CD4-positive, CD25-positive, alpha-beta regulatory T cell (primary cell): Measurements from ENCODE around the gene NOL4L. TPM values are rescaled to one million over a fixed set of nuclear protein-coding genes. Genes with fewer than 3 reads are reported as not detected.

Source experiments
- ATAC-seq, 2 donors: fragments of 150-1000 bp; cut with Tn5 transposase; one replicate each; pipeline ENCODE4 v1.10.0; 2021; ENCODE audit warnings: low read depth in 2 of 2, moderate number of reproducible peaks in 2 of 2, moderate library complexity in 1 of 2
- DNase-seq, 3 donors: peaks; one replicate each; pipeline versions ENCODE4 v3.0.0 to v3.0.0-alpha.2; 2012 to 2022; ENCODE audit warnings: mixed read lengths in 1 of 3
- H3K27ac ChIP-seq: one replicate; pipeline ENCODE4 v1.7.0; 2013; ENCODE audit warnings: mild to moderate bottlenecking, low read length; ENCODE audit not compliant: insufficient read depth, poor library complexity, severe bottlenecking
- H3K27me3 ChIP-seq: one replicate; pipeline ENCODE4 v1.7.0; 2013; ENCODE audit warnings: low read length; ENCODE audit not compliant: control insufficient read depth, insufficient read depth
- H3K36me3 ChIP-seq: one replicate; pipeline ENCODE4 v1.7.0; 2013; ENCODE audit warnings: mild to moderate bottlenecking, low read length, moderate library complexity; ENCODE audit not compliant: control insufficient read depth, insufficient read depth
- H3K4me1 ChIP-seq: 2 replicates; pipeline ENCODE4 v1.7.0; 2013; ENCODE audit warnings: mild to moderate bottlenecking, low read length; ENCODE audit not compliant: insufficient read depth, control insufficient read depth, poor library complexity, severe bottlenecking
- H3K4me3 ChIP-seq: one replicate; pipeline ENCODE4 v1.7.0; 2013; ENCODE audit warnings: low read depth, mild to moderate bottlenecking, low read length, moderate library complexity
- H3K9me3 ChIP-seq, 2 experiments: 1 replicate in 1 of 2; 2 replicates in 1 of 2; pipeline ENCODE4 v1.7.0; 2013; ENCODE audit warnings: low read length in 2 of 2, mild to moderate bottlenecking in 1 of 2, moderate library complexity in 1 of 2; ENCODE audit not compliant: control insufficient read depth in 2 of 2
- H3K27ac Mint-ChIP-seq, 3 donors: one replicate each; pipeline ENCODE4 v1.8.0; 2020 to 2022; ENCODE audit warnings: mild to moderate bottlenecking in 3 of 3, mixed read lengths in 3 of 3, moderate library complexity in 2 of 3
- H3K27me3 Mint-ChIP-seq: one replicate; pipeline ENCODE4 v1.8.0; 2022; ENCODE audit warnings: mild to moderate bottlenecking, mixed read lengths
- H3K36me3 Mint-ChIP-seq: one replicate; pipeline ENCODE4 v1.8.0; 2020; ENCODE audit warnings: mixed read lengths
- H3K4me1 Mint-ChIP-seq, 4 donors: one replicate each; pipeline ENCODE4 v1.8.0; 2020 to 2022; ENCODE audit warnings: mixed read lengths in 4 of 4, mild to moderate bottlenecking in 1 of 4
- H3K4me3 Mint-ChIP-seq, 4 donors: one replicate each; pipeline ENCODE4 v1.8.0; 2020 to 2022; ENCODE audit warnings: mild to moderate bottlenecking in 4 of 4, mixed read lengths in 4 of 4, moderate library complexity in 3 of 4
- H3K9me3 Mint-ChIP-seq, 7 donors: one replicate each; pipeline ENCODE4 v1.8.0; 2020 to 2022; ENCODE audit warnings: mixed read lengths in 7 of 7, mild to moderate bottlenecking in 3 of 7, moderate library complexity in 2 of 7
- polyA plus RNA-seq, 4 donors: library from polyadenylated mRNA; unstranded; fragments of 300-500 nt; fragmentation: Illumina TruSeq; gene quantifications; one replicate each; pipeline ENCODE4 v1.2.3, GENCODE V29; 2021
- total RNA-seq: library from RNA; stranded (reverse); gene quantifications from one replicate; pipeline ENCODE4 v1.2.3, GENCODE V29; 2022

Gene NOL4L
- total and polyA plus RNA-seq, 5 donors from 2014 or later: 7.1 to 84.8 (median 10.8) TPM

DNA sequence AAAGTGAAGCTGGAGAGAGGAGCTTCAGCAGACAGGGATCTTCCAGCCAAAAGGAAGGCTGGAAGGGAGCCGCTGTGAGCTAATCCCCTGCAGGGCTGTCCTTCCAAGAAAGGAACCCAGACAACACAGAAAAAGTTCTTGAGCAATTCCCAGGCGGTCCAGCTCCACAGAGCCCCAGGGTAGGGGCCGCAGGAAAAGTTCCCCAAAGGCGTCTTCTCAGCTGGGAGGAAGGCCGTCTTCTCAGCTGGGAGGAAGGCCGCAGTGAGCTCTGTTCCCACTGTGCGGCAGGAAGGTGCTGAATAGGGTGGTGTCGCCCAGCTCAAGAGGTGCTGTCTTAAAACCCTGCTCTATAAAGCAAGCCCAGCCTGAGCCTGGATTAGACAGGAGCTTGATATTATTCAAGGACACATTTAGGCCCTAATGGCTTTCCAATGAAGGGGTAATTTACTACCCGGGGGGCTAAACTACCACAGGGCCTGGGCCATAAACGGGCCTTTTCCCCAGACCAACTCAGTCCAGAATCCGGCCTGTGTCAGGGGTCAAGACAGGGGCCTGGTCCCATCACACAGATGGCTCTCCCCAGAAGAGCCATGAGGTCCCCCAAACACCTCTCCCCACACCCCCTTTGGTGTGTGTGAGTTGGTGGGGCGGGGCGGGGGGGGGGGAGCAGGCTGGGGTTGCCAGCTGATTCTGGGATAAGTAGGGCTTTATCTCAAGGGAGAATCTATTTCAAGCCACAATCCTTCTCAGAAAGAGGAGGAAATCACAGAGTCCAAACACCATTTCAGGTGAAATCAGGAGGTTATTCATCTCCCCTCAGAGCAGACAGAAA lies 103.6 kb downstream of the NOL4L start:
- ATAC-seq: no peak
- H3K27ac Mint-ChIP-seq: peak overlapping the region in 2 of 3 donors; percentile 52 to 84
- no peaks in the 10 kb centered on the region for H3K9me3 ChIP-seq
- no peaks in the 10 kb centered on the region for H3K36me3 ChIP-seq
- no peak overlapping the region for H3K4me3 ChIP-seq
- H3K27ac ChIP-seq: no peak overlapping the region
- peaks cover 53% of the 10 kb centered on the region for H3K4me1 ChIP-seq
- H3K27me3 Mint-ChIP-seq: no peaks in the 10 kb centered on the region
- H3K4me3 Mint-ChIP-seq: peak overlapping the region; percentile 63 to 77 (median 76)
- H3K27me3 ChIP-seq: no peaks in the 10 kb centered on the region
- DNase-seq: no peak
- H3K36me3 Mint-ChIP-seq: peaks cover 3% of the 10 kb centered on the region
- H3K4me1 Mint-ChIP-seq: peaks cover 9 to 68% (median 41%) of the 10 kb centered on the region in 4 donors
- no peaks in the 10 kb centered on the region for H3K9me3 Mint-ChIP-seq

DNA sequence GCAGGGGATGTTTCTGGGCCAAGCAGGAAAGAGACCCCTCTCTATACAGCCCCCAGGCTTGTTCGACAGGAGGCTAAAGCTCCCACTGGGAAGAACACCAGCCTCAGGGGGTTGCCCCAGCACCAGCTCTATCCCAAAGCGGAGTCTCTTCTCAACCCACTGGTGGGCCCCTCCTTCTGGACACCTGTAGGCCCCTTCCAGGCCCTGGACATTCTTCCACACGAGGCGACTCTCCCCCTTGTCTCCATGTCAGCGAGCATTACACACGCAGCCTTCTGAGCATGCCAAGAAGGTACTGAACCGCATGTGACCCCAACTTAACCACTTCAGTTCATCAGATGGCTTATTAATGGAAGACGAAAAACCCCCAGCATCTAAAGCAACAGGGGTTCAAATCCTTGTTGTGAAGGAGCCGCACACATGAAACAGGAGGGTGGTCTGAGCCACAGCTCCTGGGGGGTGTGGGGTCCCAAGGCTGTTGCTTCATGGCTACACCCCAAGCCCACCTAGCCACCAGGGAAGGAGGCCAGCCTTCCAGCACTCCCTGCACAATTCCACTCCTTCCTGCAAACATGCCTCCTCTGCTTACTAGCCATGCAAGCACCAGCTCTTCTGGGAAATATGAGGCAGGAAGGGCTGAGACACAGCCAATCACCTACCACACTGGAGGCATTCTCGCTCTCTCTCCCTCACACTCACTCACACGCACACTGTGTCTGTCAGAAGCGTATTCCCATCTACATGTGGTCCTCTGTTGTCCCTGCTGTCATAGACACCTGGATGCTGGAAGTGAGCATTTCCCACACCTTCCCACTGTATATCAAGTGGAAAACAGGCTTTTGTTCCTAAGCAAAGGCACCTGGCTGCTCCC lies 104.5 kb downstream of the NOL4L start:
- no peaks in the 10 kb centered on the region for H3K9me3 Mint-ChIP-seq
- Histone ChIP-seq H3K27me3 (no peaks in the 10 kb centered on the region), H3K9me3 (no peaks in the 10 kb centered on the region), H3K4me3 (no peak overlapping the region), H3K36me3 (no peaks in the 10 kb centered on the region), H3K27ac (no peak overlapping the region), H3K4me1 (peaks cover 45% of the 10 kb centered on the region)
- H3K27ac Mint-ChIP-seq: peak overlapping the region; percentile 84 to 87 (median 85)
- H3K27me3 Mint-ChIP-seq: no peaks in the 10 kb centered on the region
- DNase-seq: no peak
- peaks cover 4 to 68% (median 39%) of the 10 kb centered on the region in 4 donors for H3K4me1 Mint-ChIP-seq
- no peaks in the 10 kb centered on the region for H3K36me3 Mint-ChIP-seq
- ATAC-seq: no peak
- peak overlapping the region; percentile 31 to 71 (median 54) for H3K4me3 Mint-ChIP-seq

DNA sequence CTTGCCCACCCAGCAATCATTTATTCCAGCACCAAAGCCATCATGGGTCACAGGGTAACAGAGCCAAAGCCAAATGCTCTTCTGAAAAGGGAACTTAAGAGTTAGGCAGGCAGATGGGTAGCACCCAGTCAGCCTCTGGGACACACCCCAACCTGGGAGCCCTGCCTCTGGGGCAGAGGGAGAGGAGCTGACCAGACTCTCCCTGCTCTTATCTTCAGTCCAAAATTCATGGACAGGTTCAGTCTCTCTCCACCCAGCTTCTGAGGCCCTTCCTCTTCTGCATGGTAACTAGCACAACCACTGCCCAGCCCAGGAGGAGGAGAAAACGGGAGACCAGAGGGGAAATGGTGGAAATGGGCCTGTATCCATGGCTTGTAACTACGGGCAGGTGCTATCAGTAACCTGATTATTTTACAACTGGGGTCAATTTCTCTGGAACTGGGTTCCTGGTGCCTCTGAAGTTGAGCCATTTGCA lies 105.4 kb downstream of the NOL4L start:
- Mint-ChIP-seq H3K27me3 (no peaks in the 10 kb centered on the region), H3K4me1 (peaks cover 0 to 61% (median 31%) of the 10 kb centered on the region in 4 donors), H3K27ac (peak overlapping the region; percentile 83 to 87 (median 84)), H3K9me3 (no peaks in the 10 kb centered on the region), H3K36me3 (no peaks in the 10 kb centered on the region), H3K4me3 (peak overlapping the region; percentile 27 to 69 (median 43))
- Histone ChIP-seq H3K4me3 (no peak overlapping the region), H3K36me3 (peaks cover 2% of the 10 kb centered on the region), H3K4me1 (peaks cover 36% of the 10 kb centered on the region), H3K27ac (no peak overlapping the region), H3K27me3 (no peaks in the 10 kb centered on the region), H3K9me3 (no peaks in the 10 kb centered on the region)
- no peak for DNase-seq
- no peak for ATAC-seq

DNA sequence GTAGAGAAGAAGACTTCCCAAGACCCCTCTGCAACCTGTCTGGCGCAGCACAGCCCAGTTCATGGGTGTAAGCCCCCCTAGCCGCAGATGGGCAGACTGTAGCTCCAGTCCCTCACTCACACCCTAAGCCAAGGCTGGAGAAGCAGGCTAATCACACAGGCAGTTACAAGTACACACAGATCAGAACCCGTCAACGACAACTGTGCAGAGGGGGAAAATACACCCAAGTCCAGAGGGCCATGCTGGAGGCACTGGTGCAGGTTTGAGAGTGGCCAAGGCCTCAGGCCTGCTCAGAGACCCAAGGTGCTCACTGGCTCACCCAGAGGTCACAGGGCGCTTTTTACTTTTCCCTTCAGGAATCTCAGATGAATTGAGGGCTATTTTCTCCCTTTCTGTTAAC lies 106.1 kb downstream of the NOL4L start:
- ATAC-seq: no peak
- no peak for DNase-seq
- no peaks in the 10 kb centered on the region for H3K36me3 Mint-ChIP-seq
- Histone ChIP-seq H3K27ac (no peak overlapping the region), H3K4me1 (peaks cover 33% of the 10 kb centered on the region), H3K27me3 (no peaks in the 10 kb centered on the region), H3K4me3 (no peak overlapping the region), H3K9me3 (no peaks in the 10 kb centered on the region), H3K36me3 (peaks cover 9% of the 10 kb centered on the region)
- peaks cover 0 to 61% (median 31%) of the 10 kb centered on the region in 4 donors for H3K4me1 Mint-ChIP-seq
- peak overlapping the region in 1 of 4 donors; percentile 77 for H3K4me3 Mint-ChIP-seq
- H3K27ac Mint-ChIP-seq: peak overlapping the region; percentile 83 to 87 (median 84)
- no peaks in the 10 kb centered on the region for H3K27me3 Mint-ChIP-seq
- no peaks in the 10 kb centered on the region for H3K9me3 Mint-ChIP-seq

DNA sequence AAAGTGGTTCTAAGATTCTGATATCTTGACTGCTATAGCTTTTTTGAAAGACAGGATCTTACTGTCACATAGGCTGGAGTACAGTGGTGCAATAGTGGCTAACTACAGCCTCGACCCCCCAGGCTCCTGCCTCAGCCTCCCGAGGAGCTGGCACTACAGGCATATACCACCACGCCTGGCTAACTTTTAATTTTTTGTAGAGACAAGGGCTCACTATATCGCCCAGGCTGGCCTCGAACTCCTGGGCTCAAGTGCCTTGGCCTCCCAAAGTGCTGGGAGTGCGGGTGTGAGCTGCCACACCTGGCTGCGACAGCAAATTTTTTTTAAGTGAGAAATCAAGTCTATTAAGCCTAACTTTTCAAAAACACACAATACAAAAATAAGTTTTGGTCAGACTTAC lies 106.6 kb downstream of the NOL4L start:
- Histone ChIP-seq H3K36me3 (peaks cover 12% of the 10 kb centered on the region), H3K4me1 (peaks cover 33% of the 10 kb centered on the region), H3K9me3 (no peaks in the 10 kb centered on the region), H3K27me3 (no peaks in the 10 kb centered on the region), H3K4me3 (no peak overlapping the region), H3K27ac (no peak overlapping the region)
- no peaks in the 10 kb centered on the region for H3K9me3 Mint-ChIP-seq
- H3K4me1 Mint-ChIP-seq: peaks cover 0 to 61% (median 31%) of the 10 kb centered on the region in 4 donors
- peak overlapping the region; percentile 66 to 84 (median 80) for H3K27ac Mint-ChIP-seq
- peak overlapping the region in 1 of 4 donors; percentile 77 for H3K4me3 Mint-ChIP-seq
- no peaks in the 10 kb centered on the region for H3K36me3 Mint-ChIP-seq
- ATAC-seq: no peak
- no peaks in the 10 kb centered on the region for H3K27me3 Mint-ChIP-seq
- no peak for DNase-seq

DNA sequence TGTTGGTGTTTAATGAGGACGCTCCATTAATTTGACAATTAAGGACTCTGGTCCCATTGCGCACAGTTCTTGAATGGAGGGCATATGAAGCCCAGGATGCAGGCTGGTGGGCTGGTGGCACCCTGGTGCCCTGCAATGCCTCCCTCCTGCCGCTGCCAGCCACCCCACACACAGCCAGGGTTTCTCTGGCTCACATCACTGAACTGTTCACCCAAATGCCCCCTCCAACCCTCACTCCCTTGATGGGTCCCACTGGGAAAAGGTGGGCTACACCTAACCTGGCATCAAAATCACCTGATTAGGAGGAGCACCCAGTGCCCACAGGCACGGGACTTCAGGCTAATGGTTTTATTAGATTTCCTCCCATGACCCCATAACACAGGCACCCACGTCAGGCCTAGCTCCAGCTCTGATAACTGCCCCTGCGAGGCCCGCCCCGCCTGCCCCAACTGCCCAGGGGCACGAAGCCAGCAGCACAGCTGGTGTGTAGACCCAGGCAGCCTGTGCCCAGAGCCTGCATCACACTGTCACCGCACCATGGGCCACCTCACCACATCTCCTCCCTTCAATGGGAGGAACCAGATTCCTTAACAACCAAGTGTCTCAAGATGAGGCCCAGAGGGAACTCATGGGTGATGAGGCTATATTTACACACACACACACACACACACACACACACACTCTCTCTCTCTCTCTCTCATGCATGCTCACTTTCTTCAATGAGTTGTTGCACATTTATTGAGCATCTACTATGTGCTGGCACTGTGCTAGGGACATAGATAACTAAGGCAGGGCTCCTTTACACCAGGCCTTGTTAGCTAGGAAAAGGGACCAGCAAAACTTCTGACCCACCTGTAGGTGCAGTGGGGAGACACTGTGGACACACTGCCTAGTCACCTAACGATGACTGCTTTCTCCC lies 107.3 kb downstream of the NOL4L start:
- Mint-ChIP-seq H3K4me3 (peak overlapping the region in 3 of 4 donors; percentile 36 to 77 (median 69)), H3K9me3 (no peaks in the 10 kb centered on the region), H3K4me1 (peaks cover 0 to 64% (median 31%) of the 10 kb centered on the region in 4 donors), H3K36me3 (no peaks in the 10 kb centered on the region), H3K27me3 (no peaks in the 10 kb centered on the region), H3K27ac (peak overlapping the region; percentile 71 to 87 (median 80))
- Histone ChIP-seq H3K27me3 (no peaks in the 10 kb centered on the region), H3K4me1 (peaks cover 32% of the 10 kb centered on the region), H3K36me3 (peaks cover 12% of the 10 kb centered on the region), H3K4me3 (no peak overlapping the region), H3K27ac (no peak overlapping the region), H3K9me3 (no peaks in the 10 kb centered on the region)
- DNase-seq: no peak
- no peak for ATAC-seq
